K562 (cell line): ENCODE measurements around the gene HCFC1R1. TPM values are rescaled to one million over a fixed set of nuclear protein-coding genes. Genes with fewer than 3 reads are reported as not detected.

Experiments used
- ATAC-seq: fragments of 200-7000 bp; cut with Tn5 transposase; 3 replicates; pipeline ENCODE4 v1.9.1; 2020; ENCODE audit warnings: moderate library complexity
- BruUV-seq: library from RNA; stranded (reverse); fragments of 400-500 nt; replicated peaks from 2 replicates; lab custom pipeline; 2021; lab: Mats Ljungman, UMichigan
- CTCF ChIA-PET: fragments of 300-600 bp; formaldehyde crosslinking; extraction: SDS; loops from one replicate; lab custom pipeline; 2021; ENCODE audit warnings: low intra/inter-chr PET ratio; lab: Yijun Ruan, JAX
- POLR2A ChIA-PET: fragments of 300-600, 350-650 bp; sonication (Branson Sonifier 250); formaldehyde crosslinking; extraction: SDS; loops from one replicate; lab custom pipeline; 2021; ENCODE audit warnings: antibody characterized with exemption, inconsistent platforms; lab: Yijun Ruan, JAX
- DNase-seq, 4 experiments: peaks; one replicate each; pipeline versions ENCODE4 v3.0.0 to v3.0.0-alpha.2; 2011 to 2018; ENCODE audit warnings: low spot score in 3 of 4, mixed read lengths in 3 of 4; ENCODE audit errors: extremely low read depth in 1 of 4
- FAIRE-seq: peaks from 2 replicates; lab custom pipeline; 2011; peaks lifted over from hg19 to GRCh38; lab: Jason Lieb, UNC
- H2AFZ ChIP-seq: 2 replicates; pipeline ENCODE4 v1.6.0; 2011; ENCODE audit warnings: low read depth, low read length, control low read depth, inconsistent platforms
- H3K27ac ChIP-seq: fragments of 200-600 bp; 3 replicates; pipeline ENCODE4 v1.8.0; 2011; ENCODE audit warnings: low read depth, mild to moderate bottlenecking, control low read depth, inconsistent platforms, low read length, moderate library complexity, mixed read lengths; ENCODE audit errors: extremely low read depth
- H3K27me3 ChIP-seq, 2 experiments: fragments of 300-600 bp in 1 of 2; 2 replicates in 1 of 2; 3 replicates in 1 of 2; pipeline versions ENCODE4 v1.6.0 to v1.8.0; 2011; ENCODE audit warnings: inconsistent platforms in 2 of 2, low read length in 2 of 2, mild to moderate bottlenecking in 1 of 2, mixed read lengths in 1 of 2, moderate library complexity in 1 of 2; ENCODE audit not compliant: control insufficient read depth in 2 of 2, insufficient read depth in 2 of 2
- H3K36me3 ChIP-seq: fragments of 300-600 bp; 3 replicates; pipeline ENCODE4 v1.8.0; 2011; ENCODE audit warnings: mild to moderate bottlenecking, low read length, inconsistent platforms; ENCODE audit not compliant: control insufficient read depth, insufficient read depth
- H3K4me1 ChIP-seq, 2 experiments: fragments of 200-600 bp in 1 of 2; replicated peaks in 1 of 2; 2 replicates in 1 of 2; 3 replicates in 1 of 2; pipeline versions ENCODE4 v1.5.1 to v1.8.0; 2011; ENCODE audit warnings: inconsistent platforms in 2 of 2, low read length in 2 of 2, mild to moderate bottlenecking in 1 of 2, mixed read lengths in 1 of 2, moderate library complexity in 1 of 2; ENCODE audit not compliant: control insufficient read depth in 2 of 2, insufficient read depth in 2 of 2
- H3K4me2 ChIP-seq: 2 replicates; pipeline ENCODE4 v1.6.1; 2011; ENCODE audit warnings: low read length, control low read depth, inconsistent platforms, mixed read lengths; ENCODE audit not compliant: insufficient read depth
- H3K4me3 ChIP-seq: fragments of 200-600 bp; sonication (generic), shearing (Covaris generic); 2 replicates; pipeline ENCODE4 v1.5.1; 2016; ENCODE audit warnings: control low read depth, inconsistent platforms
- H3K79me2 ChIP-seq: fragments of 200-600 bp; 3 replicates; pipeline ENCODE4 v1.8.0; 2011; ENCODE audit warnings: low read length, inconsistent platforms; ENCODE audit not compliant: control insufficient read depth, insufficient read depth
- H3K9ac ChIP-seq, 2 experiments: 2 replicates each; pipeline versions ENCODE4 v1.6.0 to v1.6.1; 2011; ENCODE audit warnings: low read depth in 2 of 2, low read length in 2 of 2, control low read depth in 1 of 2, inconsistent platforms in 1 of 2, mild to moderate bottlenecking in 1 of 2, mixed read lengths in 1 of 2; ENCODE audit not compliant: insufficient read depth in 1 of 2
- H3K9me1 ChIP-seq: one replicate; pipeline ENCODE4 v1.6.0; 2011; ENCODE audit warnings: inconsistent platforms, mild to moderate bottlenecking, low read length, moderate library complexity; ENCODE audit not compliant: control insufficient read depth, insufficient read depth
- H3K9me3 ChIP-seq: replicated peaks from 2 replicates; pipeline ENCODE4 v1.5.1; 2011; ENCODE audit warnings: low read depth, low read length, inconsistent platforms; ENCODE audit not compliant: control insufficient read depth, insufficient read depth
- H4K20me1 ChIP-seq: replicated peaks from 2 replicates; pipeline ENCODE4 v1.6.1; 2011; ENCODE audit warnings: low read length, inconsistent platforms, mixed read lengths; ENCODE audit not compliant: control insufficient read depth, insufficient read depth
- E2F3 ChIP-seq: fragments of 250-450 bp; sonication (Bioruptor Pico); IDR thresholded peaks from 2 replicates; pipeline ENCODE4 v1.4.0; 2020; ENCODE audit warnings: mild to moderate bottlenecking
- ESRRB ChIP-seq: fragments of 250-450 bp; sonication (Bioruptor Pico); IDR thresholded peaks from 2 replicates; pipeline ENCODE4 v1.5.0; 2020; ENCODE audit warnings: mild to moderate bottlenecking, moderate library complexity, borderline replicate concordance
- GMEB1 ChIP-seq: fragments of 250-450 bp; sonication (Bioruptor Pico); IDR thresholded peaks from 2 replicates; pipeline ENCODE4 v1.4.0; 2020; ENCODE audit warnings: mild to moderate bottlenecking
- HMGN3 ChIP-seq: IDR thresholded peaks from 2 replicates; pipeline ENCODE4 v1.6.1; 2011; ENCODE audit warnings: borderline replicate concordance, low read depth, mild to moderate bottlenecking, mixed read lengths, low read length; ENCODE audit not compliant: insufficient read length; ENCODE audit errors: extremely low read depth
- ILK ChIP-seq: fragments of 450-650 bp; IDR thresholded peaks from 2 replicates; pipeline ENCODE4 v1.6.1; 2016; ENCODE audit warnings: missing genetic modification characterization, low read depth, mild to moderate bottlenecking, missing compliant biosample characterization, moderate library complexity, borderline replicate concordance
- MED1 ChIP-seq: sonication (generic); formaldehyde crosslinking; IDR thresholded peaks from 2 replicates; pipeline ENCODE4 v1.8.1; 2023; ENCODE audit warnings: missing genetic modification reagents, borderline replicate concordance
- NFIC ChIP-seq: fragments of 450-650 bp; IDR thresholded peaks from 2 replicates; pipeline ENCODE4 v1.6.1; 2017; ENCODE audit warnings: mild to moderate bottlenecking, inconsistent platforms
- TGIF2 ChIP-seq: sonication (generic); formaldehyde crosslinking; IDR thresholded peaks from 2 replicates; pipeline ENCODE4 v1.8.1; 2022; ENCODE audit warnings: mild to moderate bottlenecking, missing genetic modification reagents, moderate library complexity
- WHSC1 ChIP-seq: IDR thresholded peaks from one replicate; pipeline ENCODE4 v1.6.1; 2012; ENCODE audit warnings: low read length, control low read depth, inconsistent platforms
- ZNF717 ChIP-seq: fragments of 250-450 bp; sonication (Bioruptor Pico); IDR thresholded peaks from 2 replicates; pipeline ENCODE4 v1.5.0; 2021
- WGBS: fragments of 100-300 bp; shearing (Covaris generic); methylation state at CpG from one replicate; pipeline ENCODE4 v1.1.6; 2016; ENCODE audit warnings: low coverage, mixed read lengths; ENCODE audit not compliant: insufficient coverage; ENCODE audit errors: missing lambda C conversion rate; 5-methylcytosine and 5-hydroxymethylcytosine counted together
- in situ Hi-C: fragments of 300-500 bp; cut with MboI; formaldehyde crosslinking; loops from 4 replicates; pipeline ENCODE4 v1.15.0; 2018; ENCODE audit warnings: inconsistent platforms, mixed read lengths
- intact Hi-C: fragments of 100-400 bp; cut with micrococcal nuclease; formaldehyde crosslinking; loops from 2 replicates; pipeline ENCODE4 v1.14.2; 2022
- polyA plus RNA-seq, 8 experiments: library from polyadenylated mRNA; depleted of rRNA in 4 of 8; stranded (reverse) in 5 of 8; unstranded in 3 of 8; fragments of >200 nt; fragmentation: Nextera tagmentation in 2 of 8; fragmentation: Illumina TruSeq in 1 of 8; extraction: Ambion mirVana in 2 of 8; extraction: Trizol in 1 of 8; gene quantifications; 2 replicates each; pipeline versions ENCODE4 v1.2.1 to v1.2.3, GENCODE V29; 2011 to 2014; ENCODE audit warnings: inconsistent platforms in 1 of 8, missing spikeins in 1 of 8
- total RNA-seq, 7 experiments: library from RNA; depleted of rRNA in 6 of 7; stranded (reverse); fragments of >200 nt in 6 of 7; fragmentation: Illumina TruSeq in 2 of 7; extraction: Trizol in 2 of 7; gene quantifications; 2 replicates each; pipeline versions ENCODE4 v1.2.1 to v1.2.3, GENCODE V29; 2011 to 2021; ENCODE audit warnings: low replicate concordance in 1 of 7

Gene HCFC1R1
- total and polyA plus RNA-seq, 9 of the 15 experiments (the other 6 are each of a cell fraction or from before 2014, with no cell fraction given): 2.2 to 29.0 (median 11.2) TPM

GRCh38 chr16:3066440-3066748 lies 42.7 kb upstream of the HCFC1R1 start:
- Histone ChIP-seq H2AFZ (no peak overlapping the region), H3K4me1 (peaks cover 8 to 41% of the 10 kb centered on the region in 2 experiments; a peak in 4 of 5 replicates), H3K27me3 (no peaks in the 10 kb centered on the region), H3K4me2 (no peak overlapping the region), H3K27ac (no peak overlapping the region), H3K9me1 (no peaks in the 10 kb centered on the region), H3K9ac (no peak overlapping the region), H3K36me3 (no peaks in the 10 kb centered on the region), H4K20me1 (no peaks in the 10 kb centered on the region), H3K4me3 (no peak overlapping the region), H3K79me2 (no peaks in the 10 kb centered on the region), H3K9me3 (no peaks in the 10 kb centered on the region)
- intact Hi-C loops: no loop called here
- POLR2A ChIA-PET: interaction anchor here (0.7 kb wide), 1 partner anchor 86 kb away, joined by 3 read pairs; no protein-coding TSS in a partner anchor
- no peak for ATAC-seq
- CTCF ChIA-PET: no interaction called here
- no peak for DNase-seq
- TF ChIP-seq NFIC (no peak), ILK (tag) (no peak), WHSC1 (no peak), TGIF2 (CRISPR knock-in tag) (no peak), ZNF717 (CRISPR knock-in tag) (no peak), HMGN3 (no peak), MED1 (no peak), GMEB1 (no peak), E2F3 (CRISPR knock-in tag) (no peak), ESRRB (no peak)
- 71% methylated on average over 5 of the region's 7 CpGs for WGBS
- no TSS peak for BruUV-seq
- FAIRE-seq: no peak
- in situ Hi-C loops: no loop called here
